ENCODE measurements around the gene HSD11B1.

Gene HSD11B1

DNA sequence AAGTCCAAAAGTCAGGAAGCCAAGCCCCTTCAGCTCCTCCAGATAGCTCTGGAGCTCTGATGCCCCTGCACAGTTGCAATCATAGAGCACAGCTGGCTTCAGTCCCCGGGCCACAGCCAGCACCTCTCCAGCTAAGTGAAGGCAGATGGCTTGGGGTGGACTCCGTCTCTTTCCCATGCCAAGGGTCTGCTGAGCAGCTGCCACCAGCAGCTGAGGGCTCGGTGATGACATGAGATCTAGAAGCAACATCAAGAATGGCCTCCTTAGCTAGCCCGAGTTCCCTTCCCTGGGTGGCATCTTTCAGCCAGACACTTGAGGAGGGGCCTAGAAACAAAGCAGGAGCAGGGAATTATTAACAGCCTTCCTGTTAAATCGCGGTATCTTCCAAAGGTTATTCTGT, 78.7 kb downstream of the HSD11B1 start:
- Histone ChIP-seq H3K18ac (ENCODE audit: low read length) (no peak overlapping the region), H4K12ac (ENCODE audit: low read depth, low read length) (no peak overlapping the region), H3K79me1 (ENCODE audit: low read length) (peaks cover 1% of the 10 kb centered on the region), H3K27me3 (ENCODE audit: insufficient read depth, low read length) (no peaks in the 10 kb centered on the region), H3K23ac (ENCODE audit: low read length) (no peak overlapping the region), H3K4me1 (ENCODE audit: control insufficient read depth in 1 of 2, insufficient read depth in 2 of 2, low read length in 2 of 2) (peaks cover 12 to 13% of the 10 kb centered on the region in 2 experiments), H4K91ac (ENCODE audit: low read depth, low read length) (no peak overlapping the region), H3K79me2 (ENCODE audit: control insufficient read depth, insufficient read depth, low read length, poor library complexity) (no peaks in the 10 kb centered on the region), H4K8ac (ENCODE audit: low read depth, low read length) (no peak overlapping the region), H3K14ac (ENCODE audit: low read length) (no peak overlapping the region), H3K4me3 (ENCODE audit: low read depth, low read length) (no peak overlapping the region), H3K9ac (ENCODE audit: low read length) (no peak overlapping the region), H3K4ac (ENCODE audit: low read depth, low read length) (no peak overlapping the region), H2AFZ (ENCODE audit: insufficient read depth, low read length, poor library complexity) (no peak overlapping the region), H2AK5ac (ENCODE audit: low read length) (no peak overlapping the region), H3K27ac (ENCODE audit: low read depth, low read length) (no peak overlapping the region), H3K4me2 (ENCODE audit: low read length) (peak overlapping the region; percentile 77), H2BK12ac (ENCODE audit: low read length) (no peak overlapping the region), H3K9me3 (ENCODE audit: insufficient read depth, low read depth, low read length) (no peaks in the 10 kb centered on the region), H2BK120ac (ENCODE audit: insufficient read depth, low read length, poor library complexity) (no peak overlapping the region), H3K36me3 (ENCODE audit: control insufficient read depth in 1 of 2, insufficient read depth in 2 of 2, low read length in 2 of 2) (peaks cover 5 to 15% of the 10 kb centered on the region in 2 experiments), H2BK5ac (ENCODE audit: low read depth, low read length, poor library complexity) (no peak overlapping the region)
- WGBS (ENCODE audit: extremely low coverage, insufficient coverage, insufficient read length): no CpG with 5 or more reads among the region's 6 CpGs
- no peak for DNase-seq

Data from trophoblast cell (in vitro differentiated cells and primary cell).